H9 (cell line): Measurements from ENCODE around the gene SLC22A2. TPM values are rescaled to one million over a fixed set of nuclear protein-coding genes. Genes with fewer than 3 reads are reported as not detected.

Experiments
- DNase-seq: peaks from one replicate; pipeline ENCODE4 v3.0.0-alpha.2; 2017
- H2AFZ ChIP-seq: one replicate; pipeline ENCODE4 v1.6.1; 2013; ENCODE audit warnings: mild to moderate bottlenecking, low read length, control low read depth, moderate library complexity
- H2AK5ac ChIP-seq: 2 replicates; pipeline ENCODE4 v1.6.1; 2013; ENCODE audit warnings: low read length, control low read depth, mixed read lengths; ENCODE audit not compliant: insufficient read length
- H2BK120ac ChIP-seq: one replicate; pipeline ENCODE4 v1.6.1; 2013; ENCODE audit warnings: low read depth, mild to moderate bottlenecking, low read length, control low read depth, inconsistent platforms; ENCODE audit not compliant: poor library complexity, severe bottlenecking
- H2BK12ac ChIP-seq: 2 replicates; pipeline ENCODE4 v1.6.1; 2013; ENCODE audit warnings: low read length, control low read depth, mixed read lengths, low read depth; ENCODE audit not compliant: insufficient read length
- H2BK15ac ChIP-seq: 2 replicates; pipeline ENCODE4 v1.6.1; 2013; ENCODE audit warnings: low read depth, low read length, control low read depth
- H2BK20ac ChIP-seq: one replicate; pipeline ENCODE4 v1.6.1; 2013; ENCODE audit warnings: low read depth, mild to moderate bottlenecking, low read length, control low read depth, inconsistent platforms; ENCODE audit not compliant: poor library complexity, severe bottlenecking
- H2BK5ac ChIP-seq: 2 replicates; pipeline ENCODE4 v1.6.1; 2013; ENCODE audit warnings: low read length, control low read depth, mixed read lengths; ENCODE audit not compliant: insufficient read length
- H3K14ac ChIP-seq: 2 replicates; pipeline ENCODE4 v1.6.1; 2013; ENCODE audit warnings: low read length, control low read depth; ENCODE audit not compliant: insufficient read depth
- H3K18ac ChIP-seq: 2 replicates; pipeline ENCODE4 v1.6.1; 2013; ENCODE audit warnings: low read depth, mild to moderate bottlenecking, mixed read lengths, low read length, control low read depth; ENCODE audit not compliant: insufficient read length
- H3K23ac ChIP-seq: 2 replicates; pipeline ENCODE4 v1.6.1; 2013; ENCODE audit warnings: low read length, control low read depth, mixed read lengths, low read depth; ENCODE audit not compliant: insufficient read length
- H3K23me2 ChIP-seq: 2 replicates; pipeline ENCODE4 v1.6.1; 2013; ENCODE audit warnings: low read depth, mild to moderate bottlenecking, mixed read lengths, low read length, control low read depth; ENCODE audit not compliant: insufficient read length, poor library complexity, severe bottlenecking
- H3K27ac ChIP-seq: 2 replicates; pipeline ENCODE4 v1.5.1; 2013; ENCODE audit warnings: low read length, control low read depth, mixed read lengths, low read depth; ENCODE audit not compliant: insufficient read length
- H3K27me3 ChIP-seq: 2 replicates; pipeline ENCODE4 v1.6.1; 2013; ENCODE audit warnings: low read length, control low read depth, inconsistent platforms; ENCODE audit not compliant: insufficient read depth
- H3K4ac ChIP-seq: 2 replicates; pipeline ENCODE4 v1.6.1; 2013; ENCODE audit warnings: low read depth, mild to moderate bottlenecking, control low read depth, inconsistent platforms, low read length, moderate library complexity
- H3K4me1 ChIP-seq: 2 replicates; pipeline ENCODE4 v1.6.1; 2013; ENCODE audit warnings: low read length, control low read depth, inconsistent platforms; ENCODE audit not compliant: insufficient read depth
- H3K4me2 ChIP-seq: 2 replicates; pipeline ENCODE4 v1.6.1; 2013; ENCODE audit warnings: low read length, control low read depth, mixed read lengths; ENCODE audit not compliant: insufficient read length, insufficient read depth
- H3K56ac ChIP-seq: 2 replicates; pipeline ENCODE4 v1.6.1; 2013; ENCODE audit warnings: low read depth, mild to moderate bottlenecking, mixed read lengths, low read length, control low read depth; ENCODE audit not compliant: insufficient read length
- H3K79me1 ChIP-seq: 2 replicates; pipeline ENCODE4 v1.6.1; 2013; ENCODE audit warnings: low read depth, mild to moderate bottlenecking, moderate library complexity, low read length, control low read depth, inconsistent platforms; ENCODE audit not compliant: insufficient read depth, poor library complexity, severe bottlenecking
- H3K79me2 ChIP-seq: 2 replicates; pipeline ENCODE4 v1.6.1; 2013; ENCODE audit warnings: low read length, control low read depth, inconsistent platforms; ENCODE audit not compliant: insufficient read depth
- H3K9ac ChIP-seq: 2 replicates; pipeline ENCODE4 v1.6.1; 2013; ENCODE audit warnings: low read length, control low read depth, mixed read lengths; ENCODE audit not compliant: insufficient read length; ENCODE audit errors: extremely low read depth
- H3K9me3 ChIP-seq: one replicate; pipeline ENCODE4 v1.6.1; 2013; ENCODE audit warnings: low read depth, low read length, inconsistent platforms; ENCODE audit not compliant: control insufficient read depth
- H3T11ph ChIP-seq: one replicate; pipeline ENCODE4 v1.6.1; 2013; ENCODE audit warnings: mild to moderate bottlenecking, low read length, control low read depth, inconsistent platforms
- H4K20me1 ChIP-seq: one replicate; pipeline ENCODE4 v1.6.1; 2013; ENCODE audit not compliant: control insufficient read depth, insufficient read length, insufficient read depth
- H4K5ac ChIP-seq: 2 replicates; pipeline ENCODE4 v1.6.1; 2013; ENCODE audit warnings: low read depth, mild to moderate bottlenecking, mixed read lengths, low read length, control low read depth; ENCODE audit not compliant: insufficient read length
- H4K8ac ChIP-seq: replicated peaks from 2 replicates; pipeline ENCODE4 v1.6.1; 2013; ENCODE audit warnings: low read length, control low read depth, mixed read lengths, low read depth; ENCODE audit not compliant: insufficient read length
- H4K91ac ChIP-seq: 2 replicates; pipeline ENCODE4 v1.6.1; 2013; ENCODE audit warnings: low read depth, mild to moderate bottlenecking, moderate library complexity, mixed read lengths, low read length, control low read depth; ENCODE audit not compliant: insufficient read length
- H3K27ac Mint-ChIP-seq, 3 experiments: 2 replicates in 2 of 3; 3 replicates in 1 of 3; pipeline ENCODE4 v1.8.0; 2020 to 2021; ENCODE audit warnings: mixed read lengths in 3 of 3, mild to moderate bottlenecking in 1 of 3, moderate library complexity in 1 of 3
- H3K27me3 Mint-ChIP-seq: 2 replicates; pipeline ENCODE4 v1.8.0; 2021; ENCODE audit warnings: low read depth, mild to moderate bottlenecking, moderate library complexity, mixed read lengths
- H3K36me3 Mint-ChIP-seq, 3 experiments: 2 replicates in 2 of 3; 3 replicates in 1 of 3; pipeline ENCODE4 v1.8.0; 2020 to 2021; ENCODE audit warnings: low read depth in 3 of 3, mixed read lengths in 3 of 3; ENCODE audit not compliant: insufficient read depth in 1 of 3
- H3K4me1 Mint-ChIP-seq, 2 experiments: 2 replicates each; pipeline ENCODE4 v1.8.0; 2020; ENCODE audit warnings: mixed read lengths in 2 of 2
- H3K4me3 Mint-ChIP-seq, 2 experiments: 2 replicates in 1 of 2; 3 replicates in 1 of 2; pipeline ENCODE4 v1.8.0; 2020 to 2021; ENCODE audit warnings: mild to moderate bottlenecking in 2 of 2, mixed read lengths in 2 of 2, moderate library complexity in 1 of 2
- H3K9me3 Mint-ChIP-seq, 2 experiments: 2 replicates in 1 of 2; 3 replicates in 1 of 2; pipeline ENCODE4 v1.8.0; 2020; ENCODE audit warnings: mild to moderate bottlenecking in 2 of 2, mixed read lengths in 2 of 2, moderate library complexity in 1 of 2
- CTCF ChIP-seq: fragments of 200-600 bp; sonication (generic); conservative IDR thresholded peaks from 3 replicates; pipeline ENCODE4 v1.8.0; 2021; ENCODE audit warnings: antibody characterized with exemption, mild to moderate bottlenecking
- WGBS: extraction: QIAGEN DNeasy Blood & Tissue Kit; methylation state at CpG from one replicate; pipeline ENCODE4 v1.1.7; 2013; ENCODE audit warnings: missing lambda C conversion rate, low lambda C conversion rate, mixed read lengths; ENCODE audit not compliant: insufficient read length; ENCODE audit errors: extremely low coverage; 5-methylcytosine and 5-hydroxymethylcytosine counted together
- total RNA-seq: library from RNA; stranded (reverse); gene quantifications from 2 replicates; pipeline ENCODE4 v1.2.1, GENCODE V29; 2021

The SLC22A2 gene
- total RNA-seq, 1 experiment from 2014 or later = 1.0 TPM

- H4K20me1 ChIP-seq = no peaks in the 10 kb centered on the region
- no CpG with 5 or more reads among the region's 5 CpGs for WGBS
- H3K9me3 ChIP-seq = no peaks in the 10 kb centered on the region
- H3K23ac ChIP-seq = no peak overlapping the region
- H2BK12ac ChIP-seq = no peak overlapping the region
- H2AK5ac ChIP-seq = no peak overlapping the region
- H3K4me1 Mint-ChIP-seq = peaks cover 18 to 19% of the 10 kb centered on the region in 2 experiments
- no peak overlapping the region for H2BK20ac ChIP-seq
- no peaks in the 10 kb centered on the region for H3K79me1 ChIP-seq
- H3K27ac Mint-ChIP-seq = no peak overlapping the region
- H3K4me1 ChIP-seq = no peaks in the 10 kb centered on the region; the same call in 1 of the 2 replicates
- no peak overlapping the region for H3K9ac ChIP-seq
- H3K23me2 ChIP-seq = no peaks in the 10 kb centered on the region
- H3K56ac ChIP-seq = no peak overlapping the region
- H3K27ac ChIP-seq = no peak overlapping the region
- no peak for DNase-seq
- H3K4me2 ChIP-seq = no peak overlapping the region
- H4K91ac ChIP-seq = no peak overlapping the region
- H2AFZ ChIP-seq = no peak overlapping the region
- no peak overlapping the region for H2BK15ac ChIP-seq
- no peaks in the 10 kb centered on the region for H3K27me3 ChIP-seq
- H3K18ac ChIP-seq = no peak overlapping the region
- no peak overlapping the region for H4K8ac ChIP-seq
- peaks cover 1% of the 10 kb centered on the region; the same call in 1 of the 2 replicates for H3K27me3 Mint-ChIP-seq
- no peaks in the 10 kb centered on the region for H3K79me2 ChIP-seq
- H4K5ac ChIP-seq = no peak overlapping the region
- no peak overlapping the region for H3T11ph ChIP-seq
- H2BK5ac ChIP-seq = no peak overlapping the region
- H3K4ac ChIP-seq = no peak overlapping the region
- peaks cover 0 to 6% (median 0%) of the 10 kb centered on the region in 3 experiments; a peak in 4 of 7 replicates for H3K36me3 Mint-ChIP-seq
- TF ChIP-seq CTCF = no peak
- H3K4me3 Mint-ChIP-seq = no peak overlapping the region
- no peak overlapping the region for H3K14ac ChIP-seq
- H2BK120ac ChIP-seq = no peak overlapping the region
- peaks cover 0 to 4% of the 10 kb centered on the region in 2 experiments; a peak in 3 of 5 replicates for H3K9me3 Mint-ChIP-seq
Observed at GRCh38 chr6:160277144-160277543, 18.5 kb upstream of the SLC22A2 start.
